Loucy (cell line): ENCODE measurements around the gene ARL6IP4.

Experiments used
- CTCF ChIP-seq: fragments of 200-600 bp; sonication (generic); conservative IDR thresholded peaks from 2 replicates; pipeline ENCODE4 v1.5.1; 2014; ENCODE audit warnings: mild to moderate bottlenecking, antibody characterized with exemption, low read length
- EZH2phosphoT487 ChIP-seq: fragments of 200-600 bp; IDR thresholded peaks from 2 replicates; pipeline ENCODE4 v1.6.1; 2018; ENCODE audit warnings: antibody characterized with exemption, mild to moderate bottlenecking, moderate library complexity, borderline replicate concordance

DNA sequence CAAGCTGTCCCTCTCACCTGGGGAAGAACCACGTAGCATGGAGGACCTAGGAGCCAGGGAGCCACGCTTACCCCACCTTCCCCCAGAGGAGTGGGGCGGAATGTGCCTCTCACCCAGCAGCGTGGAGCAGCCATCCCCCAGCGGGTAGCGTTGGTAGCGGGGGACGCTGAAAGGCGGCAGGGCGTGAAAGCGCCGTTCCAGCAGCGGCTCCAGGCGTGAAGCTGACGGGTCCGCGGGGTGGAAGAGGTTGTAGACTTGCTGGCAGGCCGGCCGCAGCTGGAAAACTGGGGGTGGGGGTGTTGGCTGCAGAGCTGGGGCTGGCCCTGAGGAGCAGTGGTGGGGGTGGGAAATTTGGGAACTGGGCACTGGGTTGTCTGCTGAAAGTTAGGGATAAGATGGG lies 11.9 kb downstream of the ARL6IP4 start:
- no peak for TF ChIP-seq CTCF
- no peak for TF ChIP-seq EZH2phosphoT487
